SK-N-SH treated with all-trans-retinoic acid at 6 μM for 48 hours (cell line): ENCODE results near the gene RFLNA.

Experiments used
- BACH2 ChIP-seq: fragments of 250-450 bp; sonication (Bioruptor Pico); IDR thresholded peaks from 2 replicates; pipeline ENCODE4 v1.9.0; 2021; ENCODE audit warnings: mild to moderate bottlenecking, borderline replicate concordance
- CREB5 ChIP-seq: fragments of 250-450 bp; sonication (Bioruptor Pico); IDR thresholded peaks from 2 replicates; pipeline ENCODE4 v1.5.1; 2020; ENCODE audit warnings: low read depth, mild to moderate bottlenecking, moderate library complexity
- GLIS3 ChIP-seq: fragments of 250-450 bp; sonication (Bioruptor Pico); IDR thresholded peaks from 2 replicates; pipeline ENCODE4 v1.5.0; 2020; ENCODE audit warnings: mild to moderate bottlenecking, moderate library complexity
- ISL1 ChIP-seq: fragments of 250-450 bp; sonication (Bioruptor Pico); IDR thresholded peaks from 2 replicates; pipeline ENCODE4 v2.1.2; 2022; ENCODE audit warnings: mild to moderate bottlenecking, moderate library complexity
- PPARA ChIP-seq: fragments of 250-450 bp; sonication (Bioruptor Pico); IDR thresholded peaks from 2 replicates; pipeline ENCODE4 v1.5.0; 2020; ENCODE audit warnings: mild to moderate bottlenecking, borderline replicate concordance
- TOX ChIP-seq: fragments of 250-450 bp; sonication (Bioruptor Pico); IDR thresholded peaks from 2 replicates; pipeline ENCODE4 v1.8.0; 2021; ENCODE audit warnings: mild to moderate bottlenecking, moderate library complexity, borderline replicate concordance
- ZFP30 ChIP-seq: fragments of 450-650 bp; formaldehyde crosslinking; IDR thresholded peaks from 2 replicates; pipeline ENCODE4 v1.5.0; 2022; ENCODE audit warnings: mild to moderate bottlenecking, moderate library complexity

- no peak for TF ChIP-seq CREB5 (CRISPR knock-in tag)
- no peak for TF ChIP-seq ZFP30 (CRISPR knock-in tag)
- TF ChIP-seq ISL1 (CRISPR knock-in tag) = no peak
- TF ChIP-seq BACH2 (CRISPR knock-in tag) = no peak
- no peak for TF ChIP-seq PPARA (CRISPR knock-in tag)
- no peak for TF ChIP-seq GLIS3 (CRISPR knock-in tag)
- TF ChIP-seq TOX (CRISPR knock-in tag) = no peak
These were observed 57.4 kb downstream of the RFLNA start for GRCh38 chr12:124352257-124352656.
